ENCODE measurements around the gene STOM. TPM values are rescaled to one million over a fixed set of nuclear protein-coding genes. Genes with fewer than 3 reads are reported as not detected.

Gene STOM
- polyA plus RNA-seq, 1 donor, result 62.4 TPM

GRCh38 chr9:121372239-121373010, 2.4 kb upstream of the STOM start:
- DNase-seq, result no peak

GRCh38 chr9:121371495-121372061, 1.5 kb upstream of the STOM start:
- no peak for DNase-seq

GRCh38 chr9:121368745-121369144, 1.3 kb downstream of the STOM start:
- DNase-seq, result no peak

DNA sequence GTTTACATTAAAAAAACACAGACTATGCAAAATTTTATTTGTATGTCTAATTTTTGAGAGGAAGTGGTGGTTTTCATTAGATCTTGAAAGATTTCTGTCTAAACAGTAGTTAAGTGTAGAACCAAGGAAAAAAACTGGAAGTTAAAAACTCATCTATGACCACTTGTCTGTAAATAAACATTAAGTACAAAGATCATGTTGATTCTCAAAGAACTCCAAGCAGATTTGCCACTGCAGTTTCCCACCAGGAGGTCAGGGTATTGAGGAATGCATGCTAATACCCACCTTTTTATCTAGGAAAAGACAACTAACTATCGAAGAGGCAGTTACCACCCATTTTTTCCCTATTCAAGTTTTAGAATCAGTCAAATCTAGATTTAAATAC, 1.9 kb downstream of the STOM start:
- DNase-seq, result no peak

GRCh38 chr9:121367306-121368137, 2.5 kb downstream of the STOM start:
- no peak for DNase-seq

DNA sequence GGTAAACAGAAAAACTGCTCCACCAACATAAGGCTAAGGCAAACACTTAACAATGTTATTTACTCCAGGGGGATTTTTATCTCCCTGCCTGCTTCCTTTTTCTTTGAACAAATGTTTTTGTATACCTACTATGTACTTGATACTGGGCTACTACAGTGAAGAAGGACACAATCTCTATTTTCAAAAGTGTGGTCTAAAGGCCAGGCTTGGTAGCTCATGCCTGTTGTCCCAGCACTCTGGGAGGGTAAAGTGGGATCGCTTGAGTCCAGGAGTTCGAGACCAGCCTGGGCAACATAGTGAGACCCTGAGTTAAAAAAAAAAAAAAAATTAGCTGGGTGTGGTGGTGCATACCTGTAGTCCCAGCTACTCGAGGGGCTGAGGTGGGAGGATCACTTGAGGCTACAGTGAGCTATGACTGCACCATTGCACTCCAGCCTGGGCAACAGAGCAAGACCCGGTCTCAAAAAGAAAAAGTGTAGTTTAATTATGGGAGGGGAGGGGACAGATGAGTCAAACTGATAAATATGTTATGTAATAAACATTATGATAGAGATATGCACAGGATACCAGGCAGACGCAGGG, 3.3 kb downstream of the STOM start:
- DNase-seq, result no peak

DNA sequence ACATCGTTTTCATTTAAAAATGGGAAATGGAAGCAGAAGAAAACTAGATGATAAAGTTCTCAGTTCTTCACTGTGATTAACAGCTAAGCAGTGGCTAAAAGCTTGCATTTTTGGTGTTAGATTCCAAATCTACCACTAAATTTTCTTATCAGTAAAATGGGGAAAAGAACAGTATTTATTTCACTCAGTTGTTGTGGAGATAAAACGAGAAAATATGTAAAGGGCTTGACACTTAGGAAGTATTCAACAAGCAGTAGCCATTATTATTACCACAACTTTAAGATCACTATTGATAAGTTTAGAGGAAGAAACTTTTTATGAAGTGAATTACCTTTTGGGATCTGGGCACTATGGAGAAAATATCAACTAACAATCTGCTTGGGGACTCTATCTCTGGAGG, 4.5 kb downstream of the STOM start:
- DNase-seq, result no peak

GRCh38 chr9:121364886-121365285, 5.2 kb downstream of the STOM start:
- DNase-seq, result no peak

- no peak for DNase-seq
These were observed 6.0 kb downstream of the STOM start for GRCh38 chr9:121364077-121364476.

GRCh38 chr9:121363622-121363961, 6.5 kb downstream of the STOM start:
- no peak for DNase-seq

GRCh38 chr9:121362813-121363621, 7.0 kb downstream of the STOM start:
- DNase-seq, result no peak

GRCh38 chr9:121360601-121361374, 9.3 kb downstream of the STOM start:
- DNase-seq, result no peak

- DNase-seq, result no peak
These were observed 10.4 kb downstream of the STOM start for GRCh38 chr9:121359351-121360294.

DNA sequence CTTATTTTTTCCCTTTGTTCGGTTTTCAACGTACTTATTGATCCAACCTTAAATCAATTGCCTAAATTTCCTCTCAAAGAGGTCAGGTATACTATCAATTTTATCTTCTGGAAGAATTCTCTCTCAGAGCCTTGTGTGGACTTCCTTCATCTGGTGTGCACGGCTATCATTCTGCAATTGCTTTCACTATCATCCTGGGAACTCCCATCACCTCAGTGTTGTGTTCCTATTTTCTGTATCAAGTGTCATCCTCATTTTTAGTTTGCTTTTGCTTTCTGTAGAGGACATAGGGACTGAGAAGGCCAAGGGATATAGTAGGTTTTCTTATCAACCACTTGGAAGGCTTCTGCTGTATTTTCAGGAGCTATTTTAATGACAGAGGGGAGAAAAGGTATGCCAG, 11.3 kb downstream of the STOM start:
- no peak for DNase-seq

DNA sequence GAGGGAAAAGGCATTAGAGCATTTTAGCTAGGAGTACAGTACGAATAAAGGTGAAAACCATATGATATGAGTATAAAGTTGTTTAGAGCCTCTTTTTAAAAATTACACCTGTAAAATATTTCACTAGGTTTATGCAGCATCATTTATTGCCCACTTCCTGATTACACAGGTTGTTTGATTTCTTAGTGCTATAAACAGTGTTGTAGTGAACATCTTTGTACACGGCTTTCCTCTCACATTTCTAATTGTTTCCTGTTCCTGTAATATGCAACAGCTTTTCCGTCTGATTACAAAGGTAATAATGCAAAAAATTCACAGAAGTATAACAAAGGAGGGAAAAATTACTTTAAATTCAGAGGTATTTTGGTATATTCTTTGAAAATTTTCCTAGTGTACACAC, 13.0 kb downstream of the STOM start:
- no peak for DNase-seq

DNA sequence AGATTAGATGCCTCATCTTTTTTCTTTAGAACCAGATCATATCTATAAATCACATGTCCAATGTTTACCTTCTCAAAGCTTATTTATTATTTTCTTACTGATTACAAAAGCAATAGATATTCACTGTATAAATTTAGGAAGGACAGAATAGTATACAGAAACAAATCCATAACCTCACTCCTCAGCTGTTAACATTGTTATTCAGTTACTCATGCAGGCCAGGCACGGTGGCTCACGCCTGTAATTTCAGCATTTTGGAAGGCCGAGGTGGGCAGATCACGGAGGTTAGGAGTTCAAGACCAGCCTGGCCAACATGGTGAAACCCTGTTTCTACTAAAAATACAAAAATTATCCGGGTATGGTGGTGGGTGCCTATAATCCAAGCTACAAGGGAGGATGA, 15.3 kb downstream of the STOM start:
- DNase-seq, result no peak

DNA sequence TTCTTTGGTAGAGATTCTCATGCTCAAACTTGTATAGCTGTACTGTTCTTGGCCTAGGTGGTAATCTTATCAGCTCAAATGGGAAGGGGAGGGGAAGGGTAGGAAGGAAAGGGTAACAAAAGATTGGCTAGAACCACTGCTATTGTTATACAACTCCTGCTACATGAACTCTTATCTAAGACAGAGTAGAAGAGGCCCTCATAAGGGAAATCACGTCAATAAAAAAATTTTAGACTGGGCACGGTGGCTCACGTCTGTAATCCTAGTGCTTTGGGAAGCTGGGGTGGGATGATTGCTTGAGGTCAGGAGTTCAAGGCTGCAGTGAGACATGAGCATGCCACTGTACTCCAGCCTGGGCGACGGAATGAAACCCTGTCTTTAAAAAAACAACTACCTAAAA, 15.9 kb downstream of the STOM start:
- DNase-seq, result no peak

DNA sequence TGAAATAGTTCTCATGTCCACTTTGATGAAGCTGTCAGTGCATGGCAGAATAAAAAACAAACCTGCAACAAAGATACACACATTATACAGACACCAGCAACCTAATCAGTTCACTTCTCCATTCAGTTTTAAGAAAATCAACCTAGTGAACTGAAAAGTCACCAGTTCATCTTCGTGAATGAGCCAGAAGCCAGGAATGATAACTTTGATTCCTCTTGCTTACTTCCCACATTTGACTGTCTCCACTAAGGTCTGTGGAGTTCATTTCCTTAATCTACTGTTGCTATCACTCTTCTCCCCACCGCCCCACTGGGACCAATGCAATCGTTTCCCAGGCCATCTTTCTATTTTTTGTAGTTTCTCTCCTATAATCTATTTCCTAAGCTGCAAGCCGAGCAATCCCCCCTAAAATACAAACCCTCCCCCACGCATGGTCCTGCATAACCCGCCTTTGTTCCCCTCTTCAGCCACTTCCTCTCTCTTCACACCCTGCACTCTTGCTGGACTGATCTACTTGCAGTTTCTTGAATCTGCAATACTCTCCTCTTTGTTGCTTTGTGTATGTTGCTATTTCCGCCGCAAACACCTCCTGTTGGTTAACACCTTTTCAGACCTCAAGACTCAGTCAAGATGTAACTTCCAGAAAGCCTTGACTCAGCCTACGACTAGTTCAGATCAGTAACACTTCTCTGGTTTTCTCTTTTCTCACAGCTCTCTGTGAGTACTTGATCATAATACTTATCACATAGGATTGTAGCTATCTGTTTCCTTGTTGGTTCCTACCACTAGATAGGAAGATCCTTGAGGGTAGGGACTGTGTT, 16.6 kb downstream of the STOM start:
- DNase-seq, result no peak

DNA sequence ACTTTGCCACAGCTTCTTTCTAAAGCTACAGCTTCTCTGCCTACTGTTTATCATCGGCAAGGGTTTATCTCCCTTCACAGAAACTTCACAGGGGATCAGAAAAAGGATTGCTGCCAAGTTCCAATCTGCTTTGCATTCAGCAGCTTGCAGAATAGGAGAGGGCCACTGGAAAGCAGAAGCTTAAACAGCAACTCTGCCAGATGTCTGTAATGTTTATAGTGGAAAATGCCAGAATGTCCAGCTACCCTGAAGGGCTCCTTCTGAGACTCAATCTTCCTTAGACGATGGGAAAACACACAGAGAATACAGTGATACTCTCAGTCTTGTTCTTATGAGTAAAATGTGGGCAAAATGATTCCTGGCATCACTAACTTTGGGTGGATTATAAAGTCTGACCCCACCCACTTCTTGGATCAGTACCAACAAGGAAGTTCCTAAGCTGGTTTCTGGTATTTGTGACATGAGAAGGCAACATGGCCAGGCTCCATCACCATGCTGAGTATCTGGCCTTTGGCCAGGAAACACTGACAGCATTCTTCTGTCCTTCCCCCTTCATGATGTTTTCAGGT, 19.0 kb downstream of the STOM start:
- no peak for DNase-seq
